ENCODE data around the gene AP2A2.

AP2A2 gene

DNA sequence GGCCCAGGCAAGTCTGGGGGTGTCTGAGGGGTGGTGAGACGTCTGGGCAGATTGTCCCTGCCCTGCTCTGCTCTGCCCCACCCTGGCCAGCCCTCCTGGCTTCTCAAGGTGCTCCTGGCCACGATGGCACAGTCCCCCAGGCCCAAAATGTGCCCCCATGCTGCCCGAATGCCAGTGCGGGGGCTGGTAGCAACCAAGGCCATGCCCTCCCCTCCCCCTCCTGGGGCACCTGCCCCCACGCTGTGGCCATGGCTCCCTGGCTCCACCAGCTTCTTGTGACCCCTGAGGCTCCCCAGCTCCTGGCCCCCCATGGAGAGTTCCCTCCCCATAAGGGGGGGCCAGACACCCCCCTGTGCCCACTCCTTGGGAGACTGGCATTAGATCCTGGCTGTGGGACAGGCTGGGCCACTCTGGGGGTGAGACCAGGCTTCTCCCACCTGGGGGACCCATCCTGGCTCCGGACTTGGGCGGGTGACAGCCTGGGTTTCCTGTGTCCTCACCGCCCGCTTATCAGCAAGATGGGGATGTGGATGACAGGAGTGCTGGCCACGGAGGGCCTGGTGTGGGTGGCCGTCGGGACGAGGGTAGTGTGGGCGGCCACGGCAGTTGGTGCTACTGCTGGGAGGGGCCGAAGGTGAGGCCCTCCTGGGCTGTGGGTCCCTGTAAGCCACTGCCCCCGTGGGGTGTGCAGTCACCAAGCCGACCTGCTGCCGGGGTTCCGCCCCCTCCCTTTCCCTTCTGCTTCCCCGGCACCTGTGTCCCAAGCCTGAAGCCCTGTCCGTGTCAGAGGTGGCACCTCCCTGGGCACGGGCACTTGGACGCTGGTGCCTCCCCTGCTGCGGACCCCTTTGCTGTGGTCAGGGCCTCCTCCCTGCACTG, 126.7 kb downstream of the AP2A2 start:
- Mint-ChIP-seq H3K4me1 (ENCODE audit: low read depth) (peaks cover 33% of the 10 kb centered on the region), H3K27me3 (peaks cover 51% of the 10 kb centered on the region), H3K9me3 (no peaks in the 10 kb centered on the region), H3K4me3 (no peak overlapping the region), H3K27ac (no peak overlapping the region), H3K36me3 (ENCODE audit: low read depth) (peaks cover 93% of the 10 kb centered on the region)
- intact Hi-C loops (cut with micrococcal nuclease) = loop anchor here (10.0 kb wide), 1 partner anchor 198 kb away; no protein-coding TSS in a partner anchor

DNA sequence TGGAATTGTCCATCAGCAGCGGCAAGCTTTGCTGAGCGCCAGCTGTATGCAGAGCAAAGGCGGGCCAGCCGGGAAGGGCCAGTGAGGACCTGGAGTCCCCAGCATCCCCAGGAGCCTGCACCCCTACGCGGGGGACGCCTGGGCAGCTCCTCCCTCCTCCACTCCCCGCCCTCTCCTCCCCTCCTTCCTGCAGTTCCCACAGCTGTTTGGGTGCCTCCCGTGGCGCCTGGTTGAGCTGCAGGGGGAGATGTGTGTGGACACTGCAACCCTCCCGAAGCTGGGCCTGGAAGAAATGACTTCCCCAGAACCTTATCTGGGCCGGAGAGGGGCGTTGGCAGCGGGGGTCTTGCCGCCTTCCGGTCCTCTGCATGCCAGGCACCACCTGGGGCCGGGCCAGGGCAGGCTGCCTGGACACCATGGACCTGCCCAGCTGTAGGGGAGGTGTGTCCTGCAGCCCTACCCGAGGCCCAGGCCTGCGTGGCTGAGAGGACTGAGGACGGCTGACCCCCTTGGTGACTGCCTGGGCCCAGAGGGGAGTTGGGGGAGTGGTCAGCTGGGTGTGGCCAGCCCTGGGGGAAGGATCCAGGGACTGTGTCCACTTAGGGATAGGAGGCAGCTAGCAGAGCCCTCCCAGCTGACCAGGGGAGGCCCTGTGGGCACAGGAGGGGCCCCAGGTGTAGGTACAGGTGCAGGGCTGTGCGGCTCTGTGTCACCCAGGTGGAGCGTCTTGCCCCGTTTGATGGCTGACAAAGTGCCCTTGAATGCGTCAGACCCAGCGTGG, 127.6 kb downstream of the AP2A2 start:
- Mint-ChIP-seq H3K27me3 (peaks cover 50% of the 10 kb centered on the region), H3K36me3 (ENCODE audit: low read depth) (peaks cover 84% of the 10 kb centered on the region), H3K4me1 (ENCODE audit: low read depth) (peaks cover 28% of the 10 kb centered on the region), H3K4me3 (no peak overlapping the region), H3K27ac (no peak overlapping the region), H3K9me3 (no peaks in the 10 kb centered on the region)
- intact Hi-C loops (cut with micrococcal nuclease) = loop anchor here (10.0 kb wide), 1 partner anchor 199 kb away; no protein-coding TSS in a partner anchor

DNA sequence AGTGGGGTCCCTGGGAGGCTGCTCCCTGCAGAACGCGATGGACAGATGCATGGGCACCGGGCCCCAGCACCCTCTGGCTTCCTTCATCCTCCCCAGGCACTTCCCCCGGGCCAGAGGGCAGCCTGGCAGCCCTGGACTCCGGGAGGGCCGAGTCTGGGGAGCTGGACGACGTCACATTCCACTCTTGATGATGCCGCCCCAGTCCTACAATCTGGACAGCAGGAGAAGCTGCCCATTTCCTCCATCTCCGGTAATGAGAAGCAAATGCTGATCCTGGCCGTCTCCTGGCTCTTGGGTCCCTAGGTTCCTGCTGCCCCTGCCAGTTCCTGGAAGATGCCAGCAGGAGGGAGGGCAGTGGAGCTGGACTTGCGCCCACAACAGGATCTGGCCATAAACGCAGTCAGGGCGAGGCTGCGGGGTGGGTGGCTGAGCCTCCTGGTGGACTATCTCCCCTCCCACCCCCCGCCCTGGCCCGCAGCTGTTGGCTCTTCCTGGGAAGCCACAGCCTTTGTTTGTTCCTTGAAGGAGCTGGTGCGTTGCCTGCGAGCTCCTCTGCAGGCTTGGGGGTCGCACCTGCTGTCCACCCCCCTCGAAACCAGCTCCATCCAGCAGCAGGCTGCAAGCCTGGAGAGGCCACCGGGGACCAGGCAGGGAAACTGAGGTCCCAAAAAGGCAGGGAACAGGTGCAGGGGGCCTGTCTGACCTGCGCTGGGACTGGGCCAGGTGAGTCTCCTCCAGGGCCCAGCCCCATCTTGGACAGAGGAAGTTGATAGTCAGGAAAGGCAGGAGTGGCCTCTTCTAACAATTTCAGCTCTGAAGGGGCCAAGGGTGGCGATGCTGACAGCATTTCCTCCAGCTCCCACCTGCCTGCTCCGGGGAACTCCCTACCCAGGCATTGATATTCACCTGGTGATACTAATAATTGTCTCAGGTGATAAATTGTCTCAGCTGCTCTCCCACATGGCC, 128.8 kb downstream of the AP2A2 start:
- peaks cover 43% of the 10 kb centered on the region for H3K27me3 Mint-ChIP-seq
- no peak overlapping the region for H3K4me3 Mint-ChIP-seq
- no peaks in the 10 kb centered on the region for H3K9me3 Mint-ChIP-seq
- H3K4me1 Mint-ChIP-seq (ENCODE audit: low read depth) = peaks cover 22% of the 10 kb centered on the region
- no peak overlapping the region for H3K27ac Mint-ChIP-seq
- peaks cover 73% of the 10 kb centered on the region for H3K36me3 Mint-ChIP-seq (ENCODE audit: low read depth)
- intact Hi-C loops (cut with micrococcal nuclease) = loop anchor here (10.0 kb wide), 1 partner anchor 200 kb away; no protein-coding TSS in a partner anchor

GRCh38 chr11:1055109-1055703, 129.5 kb downstream of the AP2A2 start:
- Mint-ChIP-seq H3K27ac (no peak overlapping the region), H3K27me3 (peaks cover 45% of the 10 kb centered on the region), H3K4me3 (no peak overlapping the region), H3K36me3 (ENCODE audit: low read depth) (peaks cover 65% of the 10 kb centered on the region), H3K9me3 (no peaks in the 10 kb centered on the region), H3K4me1 (ENCODE audit: low read depth) (peaks cover 20% of the 10 kb centered on the region)
- intact Hi-C loops (cut with micrococcal nuclease) = loop anchor here (10.0 kb wide), 1 partner anchor 200 kb away; no protein-coding TSS in a partner anchor

DNA sequence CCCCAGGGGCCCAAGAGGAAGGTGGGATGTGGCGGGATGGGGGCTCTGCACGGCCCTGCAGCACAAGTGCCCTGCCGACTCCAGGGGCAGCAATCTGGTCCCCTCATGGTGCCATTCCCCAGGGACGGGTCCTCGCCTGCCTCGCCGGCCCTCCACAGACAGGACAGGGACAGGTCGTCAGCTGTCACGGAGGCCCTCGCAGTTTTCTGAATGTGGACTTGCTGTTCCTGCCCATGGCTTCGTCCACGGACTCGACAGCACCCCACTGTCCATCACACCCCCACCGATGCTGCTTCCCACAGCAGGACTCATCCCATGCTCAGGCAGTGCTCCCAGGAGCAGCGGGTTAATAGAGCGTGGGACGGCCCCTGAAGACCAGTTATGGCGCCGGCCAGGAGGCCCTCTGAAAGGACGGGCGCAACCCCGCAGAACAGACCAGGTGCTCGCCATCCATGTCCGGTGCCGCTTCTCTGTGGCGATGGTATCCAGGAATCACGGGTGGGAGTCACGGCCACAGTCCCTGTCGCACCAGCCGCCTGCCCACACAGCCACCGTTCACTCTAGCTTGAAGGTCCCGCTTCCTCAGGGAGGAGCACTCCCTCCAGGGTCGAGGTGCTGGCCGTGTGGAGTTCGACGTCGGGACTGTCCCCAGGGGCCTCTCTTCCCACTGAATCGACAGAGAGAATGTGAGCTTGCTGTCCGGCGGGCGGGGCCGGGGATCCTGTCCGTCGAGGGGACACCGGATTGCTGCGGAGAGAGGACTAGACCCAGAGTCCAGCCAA, 130.5 kb downstream of the AP2A2 start:
- Mint-ChIP-seq H3K27ac (no peak overlapping the region), H3K4me1 (ENCODE audit: low read depth) (peaks cover 11% of the 10 kb centered on the region), H3K4me3 (no peak overlapping the region), H3K36me3 (ENCODE audit: low read depth) (peaks cover 55% of the 10 kb centered on the region), H3K27me3 (peaks cover 46% of the 10 kb centered on the region), H3K9me3 (no peaks in the 10 kb centered on the region)
- intact Hi-C loops (cut with micrococcal nuclease) = loop anchor here (10.0 kb wide), 1 partner anchor 201 kb away; no protein-coding TSS in a partner anchor

GRCh38 chr11:1057806-1058205, 132.1 kb downstream of the AP2A2 start:
- H3K4me1 Mint-ChIP-seq (ENCODE audit: low read depth) = peaks cover 9% of the 10 kb centered on the region
- intact Hi-C loops (cut with micrococcal nuclease) = loop anchor here (10.0 kb wide), 1 partner anchor 203 kb away; no protein-coding TSS in a partner anchor
- H3K9me3 Mint-ChIP-seq = peaks cover 12% of the 10 kb centered on the region
- H3K36me3 Mint-ChIP-seq (ENCODE audit: low read depth) = peaks cover 39% of the 10 kb centered on the region
- peaks cover 56% of the 10 kb centered on the region for H3K27me3 Mint-ChIP-seq
- no peak overlapping the region for H3K4me3 Mint-ChIP-seq
- H3K27ac Mint-ChIP-seq = no peak overlapping the region

DNA sequence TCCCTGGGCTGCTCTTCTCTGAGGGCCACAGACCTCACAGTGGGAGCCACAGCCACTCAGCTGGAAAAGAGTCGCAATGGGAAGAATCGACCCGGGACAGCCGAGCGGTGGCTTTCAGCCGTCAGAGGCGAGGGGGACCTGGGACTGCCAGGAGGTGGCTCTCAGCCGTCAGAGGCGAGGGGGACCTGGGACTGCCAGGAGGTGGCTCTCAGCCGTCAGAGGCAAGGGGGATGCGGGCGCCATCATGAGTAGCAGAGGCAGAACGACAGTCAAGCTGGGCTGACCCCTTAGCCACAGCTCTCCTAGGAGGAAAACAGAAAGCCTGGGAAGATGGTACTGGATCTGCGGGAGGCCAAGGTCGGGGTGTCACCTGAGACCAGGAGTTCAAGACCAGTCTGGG, 134.1 kb downstream of the AP2A2 start:
- intact Hi-C loops (cut with micrococcal nuclease) = loop anchor here (10.0 kb wide), 1 partner anchor 205 kb away; no protein-coding TSS in a partner anchor
- Mint-ChIP-seq H3K4me3 (no peak overlapping the region), H3K4me1 (ENCODE audit: low read depth) (peaks cover 15% of the 10 kb centered on the region), H3K36me3 (ENCODE audit: low read depth) (peaks cover 20% of the 10 kb centered on the region), H3K9me3 (peaks cover 12% of the 10 kb centered on the region), H3K27ac (no peak overlapping the region), H3K27me3 (peaks cover 56% of the 10 kb centered on the region)

- Mint-ChIP-seq H3K4me3 (no peak overlapping the region), H3K4me1 (ENCODE audit: low read depth) (peaks cover 15% of the 10 kb centered on the region), H3K36me3 (ENCODE audit: low read depth) (peaks cover 13% of the 10 kb centered on the region), H3K27me3 (peaks cover 54% of the 10 kb centered on the region), H3K9me3 (peaks cover 12% of the 10 kb centered on the region), H3K27ac (no peak overlapping the region)
- intact Hi-C loops (cut with micrococcal nuclease) = no loop called here
Measured at GRCh38 chr11:1060410-1060809, 134.7 kb downstream of the AP2A2 start.

- Mint-ChIP-seq H3K4me1 (ENCODE audit: low read depth) (peaks cover 13% of the 10 kb centered on the region), H3K27ac (no peak overlapping the region), H3K4me3 (no peak overlapping the region), H3K9me3 (peaks cover 12% of the 10 kb centered on the region), H3K36me3 (ENCODE audit: low read depth) (peaks cover 7% of the 10 kb centered on the region), H3K27me3 (peaks cover 57% of the 10 kb centered on the region)
- intact Hi-C loops (cut with micrococcal nuclease) = no loop called here
Measured at GRCh38 chr11:1060852-1061616, 135.4 kb downstream of the AP2A2 start.

Data from dendritic cell treated with granulocyte-macrophage colony-stimulating factor and Interleukin-4, amounts not matched to agents 40 ng/mL and 50 ng/mL, for 4 days (primary cell).